Erythroblast (primary cell): Measurements from ENCODE around the gene IRF9.
A peak's percentile ranks its signal among the peaks of the same experiment; 100 is the strongest.

ENCODE experiments used
- GATA1 ChIP-seq: IDR thresholded peaks from 2 replicates; pipeline ENCODE4 v1.6.1; 2011; ENCODE audit warnings: low read depth, mild to moderate bottlenecking, control low read depth, low read length, moderate library complexity
- POLR2A ChIP-seq: IDR thresholded peaks from 2 replicates; pipeline ENCODE4 v1.6.1; 2011; ENCODE audit warnings: mild to moderate bottlenecking, low read length

- TF ChIP-seq POLR2A (peak; percentile 89), GATA1 (no peak)
Measured at GRCh38 chr14:24141097-24141880, 19.8 kb upstream of the IRF9 start, which contains the start of gene EMC9.
